Liver (tissue), 9 donors: Measurements from ENCODE around the gene TLE2. TPM values are rescaled to one million over a fixed set of nuclear protein-coding genes. Genes with fewer than 3 reads are reported as not detected.
A peak's percentile ranks its signal among the peaks of the same experiment; 100 is the strongest.

Source experiments
- DNase-seq: peaks from one replicate; pipeline ENCODE4 v3.0.0-alpha.2; 2017; ENCODE audit warnings: low spot score
- H3K27ac ChIP-seq, 2 donors: one replicate each; pipeline ENCODE4 v1.7.0; 2013; ENCODE audit warnings: inconsistent platforms in 2 of 2, low read length in 2 of 2, control low read depth in 1 of 2, low read depth in 1 of 2, mild to moderate bottlenecking in 1 of 2
- H3K27me3 ChIP-seq, 4 donors: one replicate each; pipeline versions ENCODE4 v1.6.1 to v1.7.0; 2013; ENCODE audit warnings: low read length in 3 of 4, inconsistent platforms in 1 of 4, mild to moderate bottlenecking in 1 of 4, moderate library complexity in 1 of 4; ENCODE audit not compliant: control insufficient read depth in 4 of 4, insufficient read depth in 4 of 4
- H3K36me3 ChIP-seq, 4 donors: one replicate each; pipeline versions ENCODE4 v1.6.1 to v1.7.0; 2013; ENCODE audit warnings: low read length in 3 of 4, mild to moderate bottlenecking in 3 of 4, low read depth in 1 of 4, moderate library complexity in 1 of 4; ENCODE audit not compliant: control insufficient read depth in 4 of 4, insufficient read depth in 3 of 4
- H3K4me1 ChIP-seq, 4 donors: one replicate each; pipeline versions ENCODE4 v1.6.1 to v1.7.0; 2013; ENCODE audit warnings: low read length in 3 of 4, mild to moderate bottlenecking in 3 of 4, moderate library complexity in 1 of 4; ENCODE audit not compliant: control insufficient read depth in 4 of 4, insufficient read depth in 4 of 4
- H3K4me3 ChIP-seq, 3 donors: one replicate each; pipeline versions ENCODE4 v1.6.1 to v1.7.0; 2013; ENCODE audit warnings: low read length in 3 of 3, control low read depth in 1 of 3, low read depth in 1 of 3, mild to moderate bottlenecking in 1 of 3
- H3K9ac ChIP-seq, 2 donors: one replicate each; pipeline ENCODE4 v1.7.0; 2013; ENCODE audit warnings: low read length in 2 of 2, mild to moderate bottlenecking in 2 of 2, moderate library complexity in 2 of 2, control low read depth in 1 of 2, low read depth in 1 of 2
- H3K9me3 ChIP-seq, 4 donors: one replicate each; pipeline versions ENCODE4 v1.6.1 to v1.7.0; 2013; ENCODE audit warnings: low read length in 3 of 4; ENCODE audit not compliant: control insufficient read depth in 4 of 4
- EGR1 ChIP-seq, 2 donors: IDR thresholded peaks; 2 replicates each; pipeline ENCODE4 v1.6.1; 2016 to 2018; ENCODE audit warnings: antibody characterized with exemption in 2 of 2, low read depth in 2 of 2
- FOXA1 ChIP-seq: IDR thresholded peaks from 2 replicates; pipeline ENCODE4 v1.6.1; 2016; ENCODE audit warnings: antibody characterized with exemption
- FOXA2 ChIP-seq: IDR thresholded peaks from 2 replicates; pipeline ENCODE4 v1.6.1; 2016; ENCODE audit warnings: antibody characterized with exemption
- GABPA ChIP-seq, 2 donors: IDR thresholded peaks in 1 of 2; conservative IDR thresholded peaks in 1 of 2; 2 replicates each; pipeline ENCODE4 v1.6.1; 2016; ENCODE audit warnings: antibody characterized with exemption in 2 of 2, mild to moderate bottlenecking in 1 of 2, moderate library complexity in 1 of 2
- HNF4A ChIP-seq, 2 donors: conservative IDR thresholded peaks; 2 replicates each; pipeline ENCODE4 v1.6.1; 2016; ENCODE audit warnings: antibody characterized with exemption in 2 of 2, mild to moderate bottlenecking in 2 of 2
- HNF4G ChIP-seq: IDR thresholded peaks from 2 replicates; pipeline ENCODE4 v1.6.1; 2016; ENCODE audit warnings: antibody characterized with exemption
- JUND ChIP-seq, 2 donors: IDR thresholded peaks; 2 replicates each; pipeline ENCODE4 v1.6.1; 2016; ENCODE audit warnings: antibody characterized with exemption in 2 of 2
- NR2F2 ChIP-seq: IDR thresholded peaks from 2 replicates; pipeline ENCODE4 v1.6.1; 2016; ENCODE audit warnings: antibody characterized with exemption
- RAD21 ChIP-seq, 2 donors: IDR thresholded peaks; 2 replicates each; pipeline ENCODE4 v1.6.1; 2016; ENCODE audit warnings: antibody characterized with exemption in 2 of 2, mild to moderate bottlenecking in 2 of 2
- SP1 ChIP-seq: IDR thresholded peaks from 2 replicates; pipeline ENCODE4 v1.6.1; 2018; ENCODE audit warnings: antibody characterized with exemption, mild to moderate bottlenecking
- TAF1 ChIP-seq: conservative IDR thresholded peaks from 2 replicates; pipeline ENCODE4 v1.6.1; 2016; ENCODE audit warnings: antibody characterized with exemption, mild to moderate bottlenecking
- YY1 ChIP-seq: IDR thresholded peaks from 2 replicates; pipeline ENCODE4 v1.6.1; 2016; ENCODE audit warnings: antibody characterized with exemption, mild to moderate bottlenecking
- WGBS: extraction: QIAGEN DNeasy Blood & Tissue Kit; methylation state at CpG from one replicate; pipeline ENCODE4 v1.1.7; 2013; 5-methylcytosine and 5-hydroxymethylcytosine counted together
- polyA plus RNA-seq, 2 donors: library from polyadenylated mRNA; stranded (reverse) in 1 of 2; unstranded in 1 of 2; fragments of 200-250 nt in 1 of 2; fragments of >200 nt in 1 of 2; fragmentation: Nextera tagmentation in 1 of 2; extraction: Ambion mirVana in 1 of 2; gene quantifications; one replicate each; pipeline versions ENCODE4 v1.2.1 to v1.2.3, GENCODE V29; 2013 to 2015
- total RNA-seq, 2 donors: library from RNA; depleted of rRNA; stranded (reverse); fragments of >200 nt; gene quantifications; one replicate each; pipeline ENCODE4 v1.2.3, GENCODE V29; 2014
- TF ChIP-seq, protein P1 (sequence below): IDR thresholded peaks from 2 replicates; pipeline ENCODE4 v1.6.1; 2016; ENCODE audit warnings: antibody characterized with exemption, mild to moderate bottlenecking
- TF ChIP-seq, protein P2 (sequence below): IDR thresholded peaks from 2 replicates; pipeline ENCODE4 v1.6.1; 2016; ENCODE audit warnings: antibody characterized with exemption
- TF ChIP-seq, protein P3 (sequence below): IDR thresholded peaks from 2 replicates; pipeline ENCODE4 v1.6.1; 2016; ENCODE audit warnings: antibody characterized with exemption
- TF ChIP-seq, protein P4 (sequence below): fragments of 150-350 bp; IDR thresholded peaks from 2 replicates; pipeline ENCODE4 v1.5.1; 2017; ENCODE audit warnings: improper control_type of control experiment, low read depth, low read length; ENCODE audit not compliant: missing input control
- donor health status: healthy.
- donor health status: healthy.
- donor health status: healthy.
- donor health status: healthy.
- donor health status: healthy.

The TLE2 gene
- total and polyA plus RNA-seq, 4 donors, result 3.6 to 9.3 (median 5.8) TPM

DNA sequence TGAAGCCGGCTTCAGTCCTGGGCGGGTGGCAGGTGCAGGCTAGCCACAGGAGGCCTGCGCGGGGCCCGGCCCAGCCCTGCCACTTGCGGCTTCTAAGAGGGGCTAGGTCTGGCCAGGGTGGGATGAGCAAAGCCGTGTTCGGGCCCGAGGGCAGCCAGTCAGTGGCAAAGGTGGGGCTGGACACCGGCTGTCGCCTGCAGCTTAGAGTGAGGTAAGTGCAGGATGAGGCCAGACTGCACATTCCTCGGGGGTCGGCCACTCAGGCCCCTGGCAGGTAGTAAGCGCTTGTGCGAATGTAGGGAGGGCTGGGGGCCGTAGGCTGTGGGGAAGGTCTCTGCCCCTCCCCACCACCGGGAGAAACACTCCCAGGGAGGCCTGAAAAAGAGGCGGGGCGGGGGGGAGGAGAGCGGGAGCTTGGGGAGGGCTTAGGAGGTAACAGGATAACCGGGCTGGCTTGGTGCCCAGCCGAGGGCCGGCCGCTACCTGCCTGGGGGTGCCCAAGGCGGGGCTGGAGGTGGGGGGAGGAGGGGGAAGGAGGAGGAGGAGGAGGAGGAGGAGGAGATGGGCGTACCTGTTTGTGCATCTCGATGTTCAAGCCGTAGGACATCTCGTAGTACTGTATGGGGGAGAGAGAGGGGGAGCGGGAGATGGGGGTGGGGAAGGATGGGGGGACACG is 26.8 kb upstream of the TLE2 start:
- 66% methylated on average over 31 of the region's 31 CpGs for WGBS
- no peak overlapping the region for H3K27ac ChIP-seq
- TF ChIP-seq, protein P1, sequence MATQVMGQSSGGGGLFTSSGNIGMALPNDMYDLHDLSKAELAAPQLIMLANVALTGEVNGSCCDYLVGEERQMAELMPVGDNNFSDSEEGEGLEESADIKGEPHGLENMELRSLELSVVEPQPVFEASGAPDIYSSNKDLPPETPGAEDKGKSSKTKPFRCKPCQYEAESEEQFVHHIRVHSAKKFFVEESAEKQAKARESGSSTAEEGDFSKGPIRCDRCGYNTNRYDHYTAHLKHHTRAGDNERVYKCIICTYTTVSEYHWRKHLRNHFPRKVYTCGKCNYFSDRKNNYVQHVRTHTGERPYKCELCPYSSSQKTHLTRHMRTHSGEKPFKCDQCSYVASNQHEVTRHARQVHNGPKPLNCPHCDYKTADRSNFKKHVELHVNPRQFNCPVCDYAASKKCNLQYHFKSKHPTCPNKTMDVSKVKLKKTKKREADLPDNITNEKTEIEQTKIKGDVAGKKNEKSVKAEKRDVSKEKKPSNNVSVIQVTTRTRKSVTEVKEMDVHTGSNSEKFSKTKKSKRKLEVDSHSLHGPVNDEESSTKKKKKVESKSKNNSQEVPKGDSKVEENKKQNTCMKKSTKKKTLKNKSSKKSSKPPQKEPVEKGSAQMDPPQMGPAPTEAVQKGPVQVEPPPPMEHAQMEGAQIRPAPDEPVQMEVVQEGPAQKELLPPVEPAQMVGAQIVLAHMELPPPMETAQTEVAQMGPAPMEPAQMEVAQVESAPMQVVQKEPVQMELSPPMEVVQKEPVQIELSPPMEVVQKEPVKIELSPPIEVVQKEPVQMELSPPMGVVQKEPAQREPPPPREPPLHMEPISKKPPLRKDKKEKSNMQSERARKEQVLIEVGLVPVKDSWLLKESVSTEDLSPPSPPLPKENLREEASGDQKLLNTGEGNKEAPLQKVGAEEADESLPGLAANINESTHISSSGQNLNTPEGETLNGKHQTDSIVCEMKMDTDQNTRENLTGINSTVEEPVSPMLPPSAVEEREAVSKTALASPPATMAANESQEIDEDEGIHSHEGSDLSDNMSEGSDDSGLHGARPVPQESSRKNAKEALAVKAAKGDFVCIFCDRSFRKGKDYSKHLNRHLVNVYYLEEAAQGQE, result no peak
- TF ChIP-seq TAF1, result no peak
- TF ChIP-seq, protein P2, sequence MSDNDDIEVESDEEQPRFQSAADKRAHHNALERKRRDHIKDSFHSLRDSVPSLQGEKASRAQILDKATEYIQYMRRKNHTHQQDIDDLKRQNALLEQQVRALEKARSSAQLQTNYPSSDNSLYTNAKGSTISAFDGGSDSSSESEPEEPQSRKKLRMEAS, result no peak
- TF ChIP-seq, protein P3, sequence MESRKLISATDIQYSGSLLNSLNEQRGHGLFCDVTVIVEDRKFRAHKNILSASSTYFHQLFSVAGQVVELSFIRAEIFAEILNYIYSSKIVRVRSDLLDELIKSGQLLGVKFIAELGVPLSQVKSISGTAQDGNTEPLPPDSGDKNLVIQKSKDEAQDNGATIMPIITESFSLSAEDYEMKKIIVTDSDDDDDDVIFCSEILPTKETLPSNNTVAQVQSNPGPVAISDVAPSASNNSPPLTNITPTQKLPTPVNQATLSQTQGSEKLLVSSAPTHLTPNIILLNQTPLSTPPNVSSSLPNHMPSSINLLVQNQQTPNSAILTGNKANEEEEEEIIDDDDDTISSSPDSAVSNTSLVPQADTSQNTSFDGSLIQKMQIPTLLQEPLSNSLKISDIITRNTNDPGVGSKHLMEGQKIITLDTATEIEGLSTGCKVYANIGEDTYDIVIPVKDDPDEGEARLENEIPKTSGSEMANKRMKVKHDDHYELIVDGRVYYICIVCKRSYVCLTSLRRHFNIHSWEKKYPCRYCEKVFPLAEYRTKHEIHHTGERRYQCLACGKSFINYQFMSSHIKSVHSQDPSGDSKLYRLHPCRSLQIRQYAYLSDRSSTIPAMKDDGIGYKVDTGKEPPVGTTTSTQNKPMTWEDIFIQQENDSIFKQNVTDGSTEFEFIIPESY, result no peak
- no peaks in the 10 kb centered on the region for H3K9me3 ChIP-seq
- no peak overlapping the region for H3K4me3 ChIP-seq
- H3K4me1 ChIP-seq, result peaks cover 9 to 31% (median 23%) of the 10 kb centered on the region in 4 donors
- H3K36me3 ChIP-seq, result peaks cover 7 to 33% (median 15%) of the 10 kb centered on the region in 4 donors
- DNase-seq, result peak; percentile 61
- no peaks in the 10 kb centered on the region for H3K27me3 ChIP-seq
- no peak overlapping the region for H3K9ac ChIP-seq

DNA sequence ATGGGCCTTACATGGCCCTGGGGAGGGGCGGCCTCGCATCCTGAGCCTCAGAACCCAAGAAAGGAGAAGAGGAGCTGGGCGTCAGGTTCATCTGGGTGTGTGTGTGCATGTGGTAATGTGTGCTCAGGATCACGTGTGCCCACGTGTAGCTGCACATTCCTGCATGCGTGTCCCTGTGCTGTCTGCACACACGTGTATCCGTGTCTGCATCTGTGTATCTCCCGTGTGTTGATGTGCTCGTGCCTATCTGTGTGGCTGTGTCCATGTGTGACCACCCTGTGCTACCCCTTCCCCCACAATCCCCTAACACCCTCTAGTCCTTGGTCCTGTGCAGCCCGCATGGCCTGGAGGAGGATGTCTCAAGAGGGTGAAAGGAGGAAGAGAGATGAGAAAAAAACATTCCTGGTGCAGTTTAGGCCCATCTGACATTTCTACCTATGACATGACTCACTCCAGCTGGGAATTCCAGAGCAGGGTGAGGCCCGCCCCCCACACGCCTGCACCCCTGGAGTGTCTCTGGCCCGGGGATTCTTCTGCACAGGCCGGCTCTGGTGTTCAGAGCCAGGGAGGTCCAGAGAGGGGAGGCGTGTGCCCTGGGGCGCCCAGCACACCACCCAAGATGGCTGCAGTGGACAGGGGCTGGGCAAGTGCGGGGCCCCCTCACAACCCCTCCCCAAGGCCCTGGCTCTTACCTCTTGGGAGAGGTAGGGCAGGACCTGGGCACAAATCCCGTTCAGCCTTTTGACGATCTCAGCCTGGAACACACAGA is 26.1 kb upstream of the TLE2 start:
- Histone ChIP-seq H3K27me3 (no peaks in the 10 kb centered on the region), H3K9me3 (no peaks in the 10 kb centered on the region), H3K9ac (no peak overlapping the region), H3K27ac (no peak overlapping the region), H3K36me3 (peaks cover 7 to 33% (median 15%) of the 10 kb centered on the region in 4 donors), H3K4me3 (no peak overlapping the region), H3K4me1 (peaks cover 9 to 27% (median 22%) of the 10 kb centered on the region in 4 donors)
- TF ChIP-seq YY1 (no peak), RAD21 (IDR thresholded peaks at IDR 0.05) (no peak), NR2F2 (no peak), JUND (IDR thresholded peaks at IDR 0.05) (no peak), FOXA1 (no peak), FOXA2 (no peak), HNF4A (conservative IDR thresholded peaks at IDR 0.05) (no peak), HNF4G (no peak), SP1 (no peak), GABPA (IDR thresholded peaks at IDR 0.05 in 1 of 2, conservative IDR thresholded peaks at IDR 0.05 in 1 of 2) (no peak), EGR1 (IDR thresholded peaks at IDR 0.05; ENCODE audit: low read depth in 2 of 2) (no peak)
- TF ChIP-seq, protein P4, sequence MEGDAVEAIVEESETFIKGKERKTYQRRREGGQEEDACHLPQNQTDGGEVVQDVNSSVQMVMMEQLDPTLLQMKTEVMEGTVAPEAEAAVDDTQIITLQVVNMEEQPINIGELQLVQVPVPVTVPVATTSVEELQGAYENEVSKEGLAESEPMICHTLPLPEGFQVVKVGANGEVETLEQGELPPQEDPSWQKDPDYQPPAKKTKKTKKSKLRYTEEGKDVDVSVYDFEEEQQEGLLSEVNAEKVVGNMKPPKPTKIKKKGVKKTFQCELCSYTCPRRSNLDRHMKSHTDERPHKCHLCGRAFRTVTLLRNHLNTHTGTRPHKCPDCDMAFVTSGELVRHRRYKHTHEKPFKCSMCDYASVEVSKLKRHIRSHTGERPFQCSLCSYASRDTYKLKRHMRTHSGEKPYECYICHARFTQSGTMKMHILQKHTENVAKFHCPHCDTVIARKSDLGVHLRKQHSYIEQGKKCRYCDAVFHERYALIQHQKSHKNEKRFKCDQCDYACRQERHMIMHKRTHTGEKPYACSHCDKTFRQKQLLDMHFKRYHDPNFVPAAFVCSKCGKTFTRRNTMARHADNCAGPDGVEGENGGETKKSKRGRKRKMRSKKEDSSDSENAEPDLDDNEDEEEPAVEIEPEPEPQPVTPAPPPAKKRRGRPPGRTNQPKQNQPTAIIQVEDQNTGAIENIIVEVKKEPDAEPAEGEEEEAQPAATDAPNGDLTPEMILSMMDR, result no peak
- TF ChIP-seq, protein P2, result no peak
- 88% methylated on average over 20 of the region's 20 CpGs for WGBS
- DNase-seq, result no peak
